OCI-LY7 (cell line): ENCODE results near the gene TMC8. TPM values are rescaled to one million over a fixed set of nuclear protein-coding genes. Genes with fewer than 3 reads are reported as not detected.
A peak's percentile ranks its signal among the peaks of the same experiment; 100 is the strongest.

ENCODE experiments used
- BruUV-seq: library from RNA; stranded (reverse); fragments of 400-500 nt; replicated peaks from 2 replicates; lab custom pipeline; 2021; lab: Mats Ljungman, UMichigan
- CTCF ChIA-PET: fragments of 300-600 bp; sonication (Branson Sonifier 250); formaldehyde crosslinking; loops from one replicate; lab custom pipeline; 2022; ENCODE audit warnings: antibody characterized with exemption; ENCODE audit not compliant: unreplicated experiment; lab: Charles Lee
- POLR2A ChIA-PET: fragments of 300-600 bp; sonication (Branson Sonifier 250); formaldehyde crosslinking; loops from one replicate; lab custom pipeline; 2022; ENCODE audit warnings: antibody characterized with exemption; lab: Charles Lee
- DNase-seq: peaks from one replicate; pipeline ENCODE4 v3.0.0-alpha.2; 2015; ENCODE audit warnings: low spot score
- H2AFZ ChIP-seq: fragments of 200-600 bp; sonication (generic), shearing (Covaris generic); 2 replicates; pipeline ENCODE4 v1.6.1; 2014; ENCODE audit warnings: mild to moderate bottlenecking, antibody characterized with exemption, low read length, moderate library complexity
- H3K27ac ChIP-seq: fragments of 200-600 bp; sonication (generic); 2 replicates; pipeline ENCODE4 v1.5.1; 2014; ENCODE audit warnings: mixed run types, low read depth, mild to moderate bottlenecking, moderate library complexity, low read length, inconsistent platforms; ENCODE audit not compliant: poor library complexity, severe bottlenecking
- H3K36me3 ChIP-seq: fragments of 200-600 bp; sonication (generic); 2 replicates; pipeline ENCODE4 v1.6.1; 2014; ENCODE audit warnings: mild to moderate bottlenecking, antibody characterized with exemption, low read length, moderate library complexity, mixed read lengths; ENCODE audit not compliant: insufficient read depth
- H3K4me1 ChIP-seq: fragments of 200-600 bp; sonication (generic); 2 replicates; pipeline ENCODE4 v1.5.1; 2014; ENCODE audit warnings: mild to moderate bottlenecking, low read length; ENCODE audit not compliant: insufficient read depth, poor library complexity, severe bottlenecking
- H3K4me2 ChIP-seq: fragments of 200-600 bp; sonication (generic); 2 replicates; pipeline ENCODE4 v1.6.1; 2014; ENCODE audit warnings: mild to moderate bottlenecking, low read length
- H3K4me3 ChIP-seq: fragments of 200-600 bp; sonication (generic); 2 replicates; pipeline ENCODE4 v1.5.1; 2014; ENCODE audit warnings: mild to moderate bottlenecking, low read depth, low read length; ENCODE audit not compliant: poor library complexity, severe bottlenecking
- H3K79me2 ChIP-seq: fragments of 200-600 bp; sonication (generic); 2 replicates; pipeline ENCODE4 v1.6.1; 2016; ENCODE audit warnings: low read depth, mild to moderate bottlenecking, low read length, moderate library complexity, mixed read lengths; ENCODE audit not compliant: insufficient read depth
- H3K9me2 ChIP-seq: fragments of 200-600 bp; sonication (generic); 2 replicates; pipeline ENCODE4 v1.6.1; 2016; ENCODE audit warnings: mild to moderate bottlenecking, low read length, mixed read lengths; ENCODE audit not compliant: insufficient read depth
- H3K9me3 ChIP-seq: fragments of 200-600 bp; sonication (generic); 2 replicates; pipeline ENCODE4 v1.6.1; 2014; ENCODE audit warnings: mild to moderate bottlenecking, mixed run types, low read length, mixed read lengths
- H4K20me1 ChIP-seq: fragments of 200-600 bp; sonication (generic); 2 replicates; pipeline ENCODE4 v1.6.1; 2014; ENCODE audit warnings: mild to moderate bottlenecking, antibody characterized with exemption, low read length, moderate library complexity, mixed read lengths; ENCODE audit not compliant: insufficient read depth
- CTCF ChIP-seq: fragments of 200-600 bp; sonication (generic); conservative IDR thresholded peaks from 2 replicates; pipeline ENCODE4 v1.5.1; 2014; ENCODE audit warnings: mild to moderate bottlenecking, antibody characterized with exemption, low read length, moderate library complexity, mixed read lengths
- EZH2phosphoT487 ChIP-seq: fragments of 200-600 bp; sonication (generic); IDR thresholded peaks from 2 replicates; pipeline ENCODE4 v1.6.1; 2018; ENCODE audit warnings: low read depth, borderline replicate concordance, mild to moderate bottlenecking, mixed run types, antibody characterized with exemption, low read length, moderate library complexity, mixed read lengths
- intact Hi-C: fragments of 100-400 bp; cut with micrococcal nuclease; formaldehyde crosslinking; loops from one replicate; pipeline ENCODE4 v1.10.0; 2022; ENCODE audit not compliant: unreplicated experiment
- total RNA-seq, 2 experiments: library from RNA; depleted of rRNA in 1 of 2; stranded (reverse); fragments of >200 nt in 1 of 2; shearing (Covaris generic) in 1 of 2; gene quantifications; 2 replicates each; pipeline ENCODE4 v1.2.3, GENCODE V29; 2014 to 2022

The TMC8 gene
- total RNA-seq, 2 experiments from 2014 or later: 83.8 to 236 TPM

GRCh38 chr17:78118801-78119241 lies 11.8 kb upstream of the TMC8 start:
- no peaks in the 10 kb centered on the region for H4K20me1 ChIP-seq
- peaks cover 21% of the 10 kb centered on the region for H3K4me1 ChIP-seq
- H3K4me2 ChIP-seq: no peak overlapping the region
- TF ChIP-seq CTCF (no peak), EZH2phosphoT487 (no peak)
- no peaks in the 10 kb centered on the region for H3K9me3 ChIP-seq
- peaks cover 55% of the 10 kb centered on the region for H3K36me3 ChIP-seq
- no peaks in the 10 kb centered on the region for H3K9me2 ChIP-seq
- no peak overlapping the region for H3K27ac ChIP-seq
- CTCF ChIA-PET: no interaction called here
- intact Hi-C loops: no loop called here
- H2AFZ ChIP-seq: no peak overlapping the region
- DNase-seq: no peak
- POLR2A ChIA-PET: no interaction called here
- no TSS peak for BruUV-seq
- H3K4me3 ChIP-seq: no peak overlapping the region
- H3K79me2 ChIP-seq: no peaks in the 10 kb centered on the region

GRCh38 chr17:78120537-78120936 lies 10.0 kb upstream of the TMC8 start:
- ChIA-PET CTCF (no interaction called here), POLR2A (no interaction called here)
- peaks cover 38% of the 10 kb centered on the region for H3K4me1 ChIP-seq
- intact Hi-C loops: no loop called here
- H4K20me1 ChIP-seq: no peaks in the 10 kb centered on the region
- H3K36me3 ChIP-seq: peaks cover 61% of the 10 kb centered on the region
- H3K4me3 ChIP-seq: no peak overlapping the region
- TF ChIP-seq EZH2phosphoT487 (no peak), CTCF (no peak)
- H3K9me3 ChIP-seq: no peaks in the 10 kb centered on the region
- no peak for DNase-seq
- no peak overlapping the region for H3K4me2 ChIP-seq
- no peak overlapping the region for H2AFZ ChIP-seq
- H3K79me2 ChIP-seq: no peaks in the 10 kb centered on the region
- BruUV-seq: no TSS peak
- H3K27ac ChIP-seq: no peak overlapping the region
- no peaks in the 10 kb centered on the region for H3K9me2 ChIP-seq

- no peak for TF ChIP-seq CTCF
- TF ChIP-seq EZH2phosphoT487: no peak
- H4K20me1 ChIP-seq: no peaks in the 10 kb centered on the region
- H3K36me3 ChIP-seq: peaks cover 61% of the 10 kb centered on the region
- peak overlapping the region; percentile 55 for H3K4me3 ChIP-seq
- no peaks in the 10 kb centered on the region for H3K9me3 ChIP-seq
- CTCF ChIA-PET: interaction anchor here (0.9 kb wide), 1 partner anchor 127 kb away, joined by 3 read pairs; no protein-coding TSS in a partner anchor
- BruUV-seq: no TSS peak
- POLR2A ChIA-PET: no interaction called here
- no peak overlapping the region for H2AFZ ChIP-seq
- peaks cover 45% of the 10 kb centered on the region for H3K4me1 ChIP-seq
- intact Hi-C loops: no loop called here
- H3K27ac ChIP-seq: peak overlapping the region; percentile 47
- H3K4me2 ChIP-seq: peak overlapping the region; percentile 70
- DNase-seq: peak; percentile 53
- no peaks in the 10 kb centered on the region for H3K79me2 ChIP-seq
- no peaks in the 10 kb centered on the region for H3K9me2 ChIP-seq
Measured at GRCh38 chr17:78120971-78121800, 9.4 kb upstream of the TMC8 start.
